MG63 (cell line): ENCODE data around the gene RGS16. TPM values are rescaled to one million over a fixed set of nuclear protein-coding genes. Genes with fewer than 3 reads are reported as not detected.

Experiments used
- DNase-seq: peaks from one replicate; pipeline ENCODE4 v3.0.0-alpha.2; 2020
- H3K27me3 ChIP-seq: fragments of 250-450 bp; sonication (Bioruptor Pico); 2 replicates; pipeline ENCODE4 v1.5.1; 2020; ENCODE audit warnings: mild to moderate bottlenecking, moderate library complexity
- H3K36me3 ChIP-seq: fragments of 250-450 bp; sonication (Bioruptor Pico); 2 replicates; pipeline ENCODE4 v1.5.1; 2020; ENCODE audit warnings: mild to moderate bottlenecking, moderate library complexity
- H3K4me3 ChIP-seq: fragments of 250-450 bp; sonication (Bioruptor Pico); 2 replicates; pipeline ENCODE4 v1.5.1; 2020; ENCODE audit warnings: mild to moderate bottlenecking, moderate library complexity
- H3K9me3 ChIP-seq: fragments of 250-450 bp; sonication (Bioruptor Pico); 2 replicates; pipeline ENCODE4 v1.5.1; 2020; ENCODE audit warnings: mild to moderate bottlenecking, moderate library complexity
- total RNA-seq: library from RNA; depleted of rRNA; stranded (reverse); fragments of >200 nt; shearing (Covaris generic); gene quantifications from 2 replicates; pipeline ENCODE4 v1.2.3, GENCODE V29; 2014; ENCODE audit warnings: low replicate concordance

Gene RGS16
- total RNA-seq, 1 experiment from 2014 or later: 0.40 TPM

- DNase-seq: peak; percentile 72
- H3K27me3 ChIP-seq: no peaks in the 10 kb centered on the region; the same call in 1 of the 2 replicates
- no peaks in the 10 kb centered on the region for H3K36me3 ChIP-seq
- no peak overlapping the region for H3K4me3 ChIP-seq
- H3K9me3 ChIP-seq: no peaks in the 10 kb centered on the region; the same call in 1 of the 2 replicates
Observed at GRCh38 chr1:182617734-182618351, 13.7 kb upstream of the RGS16 start.

GRCh38 chr1:182617014-182617429 lies 12.8 kb upstream of the RGS16 start:
- H3K4me3 ChIP-seq: no peak overlapping the region

GRCh38 chr1:182616130-182617013 lies 12.2 kb upstream of the RGS16 start:
- Histone ChIP-seq H3K36me3 (no peaks in the 10 kb centered on the region), H3K9me3 (no peaks in the 10 kb centered on the region; the same call in 1 of the 2 replicates), H3K27me3 (no peaks in the 10 kb centered on the region; the same call in 1 of the 2 replicates), H3K4me3 (no peak overlapping the region)
- peak; percentile 87 for DNase-seq

More at GRCh38 chr1:182617014-182617429, 12.8 kb upstream of the RGS16 start:
- H3K36me3 ChIP-seq: no peaks in the 10 kb centered on the region
- DNase-seq: no peak
- H3K9me3 ChIP-seq: no peaks in the 10 kb centered on the region; the same call in 1 of the 2 replicates
- no peaks in the 10 kb centered on the region; the same call in 1 of the 2 replicates for H3K27me3 ChIP-seq

- peak; percentile 64 for DNase-seq
- Histone ChIP-seq H3K36me3 (no peaks in the 10 kb centered on the region), H3K9me3 (no peaks in the 10 kb centered on the region), H3K4me3 (peak overlapping the region; percentile 34), H3K27me3 (no peaks in the 10 kb centered on the region; the same call in 1 of the 2 replicates)
Observed at GRCh38 chr1:182615468-182616129, 11.4 kb upstream of the RGS16 start.

GRCh38 chr1:182614796-182615454 lies 10.7 kb upstream of the RGS16 start:
- peak overlapping the region; percentile 34 for H3K4me3 ChIP-seq
- no peaks in the 10 kb centered on the region; the same call in 1 of the 2 replicates for H3K27me3 ChIP-seq
- H3K9me3 ChIP-seq: no peaks in the 10 kb centered on the region
- DNase-seq: peak; percentile 90
- H3K36me3 ChIP-seq: no peaks in the 10 kb centered on the region

- H3K36me3 ChIP-seq: no peaks in the 10 kb centered on the region
- H3K27me3 ChIP-seq: no peaks in the 10 kb centered on the region; the same call in 1 of the 2 replicates
- no peak overlapping the region for H3K4me3 ChIP-seq
- no peaks in the 10 kb centered on the region for H3K9me3 ChIP-seq
- DNase-seq: no peak
Observed at GRCh38 chr1:182611787-182612186, 7.6 kb upstream of the RGS16 start.

- H3K9me3 ChIP-seq: no peaks in the 10 kb centered on the region
- H3K36me3 ChIP-seq: no peaks in the 10 kb centered on the region
Observed at GRCh38 chr1:182611326-182611725, 7.1 kb upstream of the RGS16 start.

GRCh38 chr1:182610606-182611194 lies 6.5 kb upstream of the RGS16 start:
- Histone ChIP-seq H3K4me3 (no peak overlapping the region), H3K9me3 (no peaks in the 10 kb centered on the region), H3K27me3 (no peaks in the 10 kb centered on the region), H3K36me3 (no peaks in the 10 kb centered on the region)
- DNase-seq: no peak

More at GRCh38 chr1:182611326-182611725, 7.1 kb upstream of the RGS16 start:
- no peak overlapping the region for H3K4me3 ChIP-seq
- H3K27me3 ChIP-seq: no peaks in the 10 kb centered on the region; the same call in 1 of the 2 replicates
- DNase-seq: no peak

- no peaks in the 10 kb centered on the region for H3K27me3 ChIP-seq
Observed at GRCh38 chr1:182608845-182609610, 4.8 kb upstream of the RGS16 start.

GRCh38 chr1:182608236-182608635 lies 4.0 kb upstream of the RGS16 start:
- H3K4me3 ChIP-seq: no peak overlapping the region
- no peaks in the 10 kb centered on the region for H3K27me3 ChIP-seq
- no peaks in the 10 kb centered on the region for H3K9me3 ChIP-seq
- no peak for DNase-seq
- H3K36me3 ChIP-seq: no peaks in the 10 kb centered on the region

More at GRCh38 chr1:182608845-182609610, 4.8 kb upstream of the RGS16 start:
- Histone ChIP-seq H3K9me3 (no peaks in the 10 kb centered on the region), H3K36me3 (no peaks in the 10 kb centered on the region), H3K4me3 (no peak overlapping the region)
- no peak for DNase-seq

GRCh38 chr1:182607566-182607965 lies 3.4 kb upstream of the RGS16 start:
- Histone ChIP-seq H3K9me3 (no peaks in the 10 kb centered on the region), H3K36me3 (no peaks in the 10 kb centered on the region), H3K27me3 (no peaks in the 10 kb centered on the region), H3K4me3 (no peak overlapping the region)
- DNase-seq: no peak

GRCh38 chr1:182603646-182604174 lies 479 bp downstream of the RGS16 start:
- peak overlapping the region; percentile 37 for H3K4me3 ChIP-seq
- DNase-seq: no peak
- no peaks in the 10 kb centered on the region for H3K27me3 ChIP-seq
- no peaks in the 10 kb centered on the region for H3K36me3 ChIP-seq
- no peaks in the 10 kb centered on the region for H3K9me3 ChIP-seq

- no peaks in the 10 kb centered on the region for H3K9me3 ChIP-seq
- DNase-seq: no peak
- no peaks in the 10 kb centered on the region for H3K27me3 ChIP-seq
- H3K4me3 ChIP-seq: 0 out of 2 replicates have a peak overlapping the region, but pooled peaks have one; percentile 37
- no peaks in the 10 kb centered on the region for H3K36me3 ChIP-seq
Observed at GRCh38 chr1:182602935-182603645, 1.1 kb downstream of the RGS16 start.

- no peak for DNase-seq
- H3K27me3 ChIP-seq: no peaks in the 10 kb centered on the region
- no peak overlapping the region for H3K4me3 ChIP-seq
- H3K9me3 ChIP-seq: no peaks in the 10 kb centered on the region
- no peaks in the 10 kb centered on the region for H3K36me3 ChIP-seq
Observed at GRCh38 chr1:182601913-182602312, 2.3 kb downstream of the RGS16 start.

GRCh38 chr1:182601416-182601786 lies 2.8 kb downstream of the RGS16 start:
- no peak overlapping the region for H3K4me3 ChIP-seq
- no peaks in the 10 kb centered on the region for H3K27me3 ChIP-seq
- H3K36me3 ChIP-seq: no peaks in the 10 kb centered on the region
- DNase-seq: peak; percentile 45
- H3K9me3 ChIP-seq: no peaks in the 10 kb centered on the region
